Measurements from ENCODE around the gene ANGPTL8.

ANGPTL8 gene

DNA sequence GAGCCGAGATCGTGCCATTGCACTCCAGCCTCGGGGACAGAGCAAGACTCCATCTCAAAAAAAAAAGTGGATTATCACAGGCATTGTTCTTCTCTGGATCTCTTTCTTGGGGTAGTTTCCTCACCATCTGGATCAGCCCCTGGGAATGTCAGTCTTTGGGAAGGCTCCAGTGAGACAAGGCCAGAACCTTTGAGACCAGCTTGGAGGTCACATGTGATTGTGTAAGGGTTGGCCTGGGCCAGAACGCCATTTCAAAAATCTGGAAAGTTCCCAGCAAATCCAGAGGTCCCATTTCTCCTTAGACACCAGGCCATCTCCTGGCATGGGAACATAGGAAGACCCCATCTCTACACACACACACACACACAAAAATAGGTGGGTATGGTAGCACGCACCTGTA, 14.2 kb upstream of the ANGPTL8 start:
- in situ Hi-C loops (cut with HindIII; ENCODE audit: low sequenced_read_pairs), result no loop called here
- H3K4me3 ChIP-seq (ENCODE audit: low read depth, low read length), result no peak overlapping the region
- DNase-seq (ENCODE audit: low read depth, low spot score), result no peak
- TF ChIP-seq, protein P1, sequence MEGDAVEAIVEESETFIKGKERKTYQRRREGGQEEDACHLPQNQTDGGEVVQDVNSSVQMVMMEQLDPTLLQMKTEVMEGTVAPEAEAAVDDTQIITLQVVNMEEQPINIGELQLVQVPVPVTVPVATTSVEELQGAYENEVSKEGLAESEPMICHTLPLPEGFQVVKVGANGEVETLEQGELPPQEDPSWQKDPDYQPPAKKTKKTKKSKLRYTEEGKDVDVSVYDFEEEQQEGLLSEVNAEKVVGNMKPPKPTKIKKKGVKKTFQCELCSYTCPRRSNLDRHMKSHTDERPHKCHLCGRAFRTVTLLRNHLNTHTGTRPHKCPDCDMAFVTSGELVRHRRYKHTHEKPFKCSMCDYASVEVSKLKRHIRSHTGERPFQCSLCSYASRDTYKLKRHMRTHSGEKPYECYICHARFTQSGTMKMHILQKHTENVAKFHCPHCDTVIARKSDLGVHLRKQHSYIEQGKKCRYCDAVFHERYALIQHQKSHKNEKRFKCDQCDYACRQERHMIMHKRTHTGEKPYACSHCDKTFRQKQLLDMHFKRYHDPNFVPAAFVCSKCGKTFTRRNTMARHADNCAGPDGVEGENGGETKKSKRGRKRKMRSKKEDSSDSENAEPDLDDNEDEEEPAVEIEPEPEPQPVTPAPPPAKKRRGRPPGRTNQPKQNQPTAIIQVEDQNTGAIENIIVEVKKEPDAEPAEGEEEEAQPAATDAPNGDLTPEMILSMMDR (IDR thresholded peaks at IDR 0.05; ENCODE audit: low read depth, low read length), result no peak

DNA sequence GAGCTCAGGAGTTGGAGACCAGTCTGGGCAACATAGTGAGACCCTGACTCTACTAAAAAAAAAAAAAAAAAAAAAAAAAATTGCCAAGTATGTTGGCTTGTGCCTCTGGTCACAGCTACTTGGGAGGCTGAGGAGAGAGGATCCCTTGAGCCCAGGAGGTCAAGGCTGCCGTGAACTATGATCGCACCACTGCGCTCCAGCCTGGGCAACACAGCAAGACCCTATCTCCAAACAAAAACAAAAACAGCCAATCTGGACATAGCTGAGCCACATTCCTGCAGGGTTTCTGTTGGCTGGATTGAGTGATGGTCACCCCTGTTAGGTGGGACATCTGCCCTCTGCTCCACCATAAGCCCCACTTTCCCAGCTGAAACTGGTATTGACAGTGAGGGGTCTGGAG, 13.6 kb upstream of the ANGPTL8 start:
- DNase-seq (ENCODE audit: low read depth, low spot score), result no peak
- TF ChIP-seq, protein P1 (IDR thresholded peaks at IDR 0.05; ENCODE audit: low read depth, low read length), result no peak
- in situ Hi-C loops (cut with HindIII; ENCODE audit: low sequenced_read_pairs), result no loop called here
- H3K4me3 ChIP-seq (ENCODE audit: low read depth, low read length), result no peak overlapping the region

DNA sequence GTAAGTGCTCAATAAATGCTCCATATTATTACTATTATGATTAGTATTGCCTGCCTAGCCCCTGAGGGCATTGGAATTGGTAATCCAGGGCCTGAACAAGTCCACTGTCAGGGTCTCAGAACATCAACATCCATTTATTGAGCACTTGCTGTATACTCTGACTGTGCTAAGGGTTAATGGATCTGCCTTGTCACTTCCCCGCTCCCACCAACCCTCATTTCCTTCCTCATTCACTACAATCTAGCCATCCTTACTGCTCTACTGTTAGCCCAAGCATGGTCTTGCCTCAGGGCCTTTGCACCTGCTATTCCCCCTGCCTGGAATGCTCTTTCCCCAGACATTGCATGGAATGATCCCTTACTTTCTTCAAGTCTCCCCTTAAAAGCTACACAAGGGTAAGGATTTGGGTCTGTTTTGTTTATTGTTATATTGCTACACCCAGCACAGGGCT, 12.7 kb upstream of the ANGPTL8 start:
- DNase-seq (ENCODE audit: low read depth, low spot score), result no peak

DNA sequence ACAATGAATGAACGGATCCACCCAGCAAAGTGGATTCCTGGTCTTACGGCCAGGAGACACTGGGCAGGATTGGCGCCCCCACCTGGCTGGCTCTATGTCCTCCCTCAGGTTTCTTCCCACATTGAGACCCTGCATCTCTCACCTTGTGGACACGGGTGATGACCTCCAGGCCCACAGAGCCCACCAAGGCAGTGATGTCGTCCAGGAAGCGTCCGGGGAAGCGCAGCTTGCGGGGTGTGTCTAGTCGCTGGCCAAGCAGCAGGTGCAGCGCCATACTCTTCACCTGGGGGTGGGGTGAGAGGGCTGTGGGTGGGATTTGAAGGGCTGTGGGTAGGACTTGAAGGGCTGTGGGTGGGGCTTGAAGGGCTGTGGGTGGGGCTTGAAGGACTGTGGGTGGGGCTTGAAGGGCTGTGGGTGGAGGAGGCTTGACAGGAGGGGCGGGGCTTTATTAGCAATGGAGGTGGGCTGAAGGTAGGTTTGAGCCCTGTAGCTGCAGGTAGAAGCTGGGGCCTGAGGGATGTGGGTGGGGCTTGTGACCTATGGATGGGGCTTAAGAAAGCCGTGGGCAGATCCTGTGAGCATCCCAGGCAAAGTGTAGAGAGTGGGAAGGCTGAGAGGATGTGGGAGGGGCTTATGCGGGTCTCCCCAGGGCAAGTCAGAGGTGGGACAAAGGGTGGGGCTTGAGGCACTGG, 12.1 kb upstream of the ANGPTL8 start:
- no peak overlapping the region for H3K4me3 ChIP-seq (ENCODE audit: low read depth, low read length)
- TF ChIP-seq, protein P1 (IDR thresholded peaks at IDR 0.05; ENCODE audit: low read depth, low read length), result no peak
- in situ Hi-C loops (cut with HindIII; ENCODE audit: low sequenced_read_pairs), result no loop called here
- no peak for DNase-seq (ENCODE audit: low read depth, low spot score)

More for the DNA sequence above, 12.7 kb upstream of the ANGPTL8 start:
- TF ChIP-seq, protein P1 (IDR thresholded peaks at IDR 0.05; ENCODE audit: low read depth, low read length), result no peak
- in situ Hi-C loops (cut with HindIII; ENCODE audit: low sequenced_read_pairs), result no loop called here
- no peak overlapping the region for H3K4me3 ChIP-seq (ENCODE audit: low read depth, low read length)

DNA sequence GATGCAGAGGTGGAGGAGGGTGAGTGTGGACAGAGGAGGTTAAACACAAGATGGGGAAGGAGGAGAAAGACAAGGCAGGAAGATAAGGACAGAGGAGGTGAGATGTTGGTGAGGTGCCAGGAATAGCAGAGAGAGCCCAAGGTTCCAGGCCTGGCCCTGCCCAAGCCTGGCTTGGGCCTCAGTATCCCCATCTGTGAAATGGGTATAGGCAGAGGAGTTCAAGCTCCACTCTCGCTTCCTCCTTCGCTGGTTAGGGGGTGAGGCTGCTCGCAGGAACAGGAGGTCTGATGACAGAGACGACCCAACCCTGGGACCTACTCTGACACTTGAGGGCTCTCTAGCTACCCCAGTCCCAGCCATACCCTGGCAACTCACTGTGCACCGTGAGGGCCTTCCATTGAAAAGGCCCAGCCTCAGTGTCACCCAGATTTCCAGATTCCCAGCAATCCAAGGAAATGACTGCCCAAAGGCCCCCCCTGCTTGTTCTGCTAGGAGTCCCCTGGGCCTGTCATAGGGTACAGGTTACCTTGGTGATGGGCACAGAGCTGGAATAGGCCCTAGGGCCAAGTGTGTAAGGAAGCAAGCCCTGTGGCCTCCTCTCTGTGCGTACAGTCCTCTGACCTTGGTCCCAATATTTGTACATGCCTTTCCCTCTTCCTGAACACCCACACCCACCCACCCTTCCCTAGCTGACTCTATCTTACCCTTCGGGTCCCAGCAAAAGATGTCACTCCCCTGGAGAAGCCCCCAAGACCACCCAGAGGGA, 8.6 kb upstream of the ANGPTL8 start:
- DNase-seq (ENCODE audit: low read depth, low spot score), result no peak
- in situ Hi-C loops (cut with HindIII; ENCODE audit: low sequenced_read_pairs), result no loop called here
- H3K4me3 ChIP-seq (ENCODE audit: low read depth, low read length), result no peak overlapping the region
- TF ChIP-seq, protein P1 (IDR thresholded peaks at IDR 0.05; ENCODE audit: low read depth, low read length), result no peak

DNA sequence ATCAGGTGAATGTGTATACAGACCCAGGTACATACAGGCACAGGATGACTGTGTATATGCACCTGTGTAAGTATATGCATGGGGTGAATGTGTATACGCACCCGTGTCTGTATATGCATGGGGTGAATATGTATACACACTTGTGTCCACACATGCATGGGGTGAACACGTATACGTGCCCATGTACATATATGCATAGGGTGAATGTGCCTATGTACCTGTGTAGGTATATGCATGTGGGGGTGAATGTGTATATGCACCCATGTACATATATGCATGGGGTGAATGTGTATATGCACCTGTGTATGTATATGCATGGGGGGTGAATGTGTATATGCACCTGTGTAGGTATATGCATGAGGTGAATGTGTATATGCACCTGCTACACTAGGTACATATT, 6.9 kb upstream of the ANGPTL8 start:
- no peak for DNase-seq (ENCODE audit: low read depth, low spot score)
- H3K4me3 ChIP-seq (ENCODE audit: low read depth, low read length), result no peak overlapping the region
- in situ Hi-C loops (cut with HindIII; ENCODE audit: low sequenced_read_pairs), result no loop called here
- TF ChIP-seq, protein P1 (IDR thresholded peaks at IDR 0.05; ENCODE audit: low read depth, low read length), result no peak

Measured in astrocyte of the spinal cord (primary cell).